HG02852 (cell line): ENCODE data around the gene EGLN1.

Source experiments
- ATAC-seq: cut with Tn5 transposase; IDR thresholded peaks from one replicate; pipeline ENCODE4 v1.9.1; 2021; ENCODE audit warnings: mild to moderate bottlenecking, moderate library complexity; ENCODE audit not compliant: unreplicated experiment

Gene EGLN1

DNA sequence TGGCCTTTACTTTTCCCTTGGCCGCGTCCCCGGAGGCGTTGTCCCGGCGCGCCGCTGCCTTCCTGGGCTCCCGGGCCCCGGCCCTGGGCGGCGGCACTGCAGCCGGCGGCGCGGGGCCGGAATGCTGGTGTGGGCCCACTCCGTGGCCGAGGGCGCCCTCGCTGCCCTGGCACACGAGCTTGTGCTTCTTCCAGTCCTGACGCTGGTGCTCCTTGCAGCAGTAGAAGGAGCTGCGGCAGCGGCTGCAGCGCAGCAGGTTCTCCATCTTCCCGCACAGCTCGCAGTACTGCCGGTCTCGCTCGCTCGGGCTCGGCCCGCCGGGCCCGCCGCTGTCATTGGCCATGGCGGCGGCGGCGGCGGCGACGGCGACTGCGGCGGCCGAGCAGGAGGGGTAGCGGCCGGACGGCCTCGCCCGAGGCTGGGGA, 529 bp downstream of the EGLN1 start:
- peak; percentile 31 for ATAC-seq

DNA sequence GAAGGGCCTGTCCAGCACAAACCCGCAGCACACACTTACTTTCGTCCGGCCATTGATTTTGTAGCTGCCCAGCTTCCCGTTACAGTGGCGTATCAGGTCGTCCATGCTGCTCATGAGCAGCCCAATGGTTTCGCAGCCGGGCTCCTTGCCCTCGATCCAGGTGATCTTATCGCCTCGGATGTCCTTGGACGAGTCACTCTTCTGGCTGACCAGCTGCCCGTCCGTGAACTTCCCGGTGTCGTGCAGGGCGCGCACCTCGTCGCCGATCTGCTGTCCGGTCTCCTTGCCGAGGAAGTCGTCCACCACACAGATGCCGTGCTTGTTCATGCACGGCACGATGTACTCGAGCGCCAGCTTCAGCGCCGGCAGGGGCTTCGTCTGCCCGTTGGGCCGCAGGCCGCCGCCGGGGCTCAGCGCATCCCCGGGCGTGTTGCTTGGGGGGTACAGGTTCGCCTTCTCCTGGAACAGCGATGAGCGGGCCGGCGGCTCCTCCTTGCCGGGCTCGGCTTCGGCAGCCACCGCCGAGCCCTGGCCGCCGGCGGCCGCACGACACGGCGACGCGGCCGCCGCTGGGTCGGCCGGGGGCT, 1.0 kb downstream of the EGLN1 start:
- peak; percentile 10 for ATAC-seq

GRCh38 chr1:231420299-231420958, 1.7 kb downstream of the EGLN1 start:
- ATAC-seq: no peak

- ATAC-seq: no peak
Observed at GRCh38 chr1:231419738-231420298, 2.3 kb downstream of the EGLN1 start.

DNA sequence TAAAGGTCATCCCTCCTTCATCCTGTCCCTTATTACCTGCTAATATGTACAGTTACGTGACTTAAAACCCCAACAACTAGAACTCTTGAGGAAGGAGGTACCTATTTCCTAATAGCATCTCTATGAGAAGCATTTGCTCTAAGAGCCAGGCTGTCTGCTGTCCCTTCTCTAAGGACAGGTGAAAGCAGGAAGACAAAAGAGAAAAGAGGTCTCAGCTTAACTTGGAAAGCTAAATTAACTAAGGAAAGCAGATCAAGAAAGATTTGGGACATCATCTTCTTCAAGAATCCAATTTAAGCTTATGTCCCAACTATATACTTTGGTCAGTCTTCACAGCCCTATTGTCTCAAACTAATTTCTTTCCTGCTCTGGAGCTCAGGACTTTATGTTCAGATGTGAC, 2.9 kb downstream of the EGLN1 start:
- ATAC-seq: no peak

DNA sequence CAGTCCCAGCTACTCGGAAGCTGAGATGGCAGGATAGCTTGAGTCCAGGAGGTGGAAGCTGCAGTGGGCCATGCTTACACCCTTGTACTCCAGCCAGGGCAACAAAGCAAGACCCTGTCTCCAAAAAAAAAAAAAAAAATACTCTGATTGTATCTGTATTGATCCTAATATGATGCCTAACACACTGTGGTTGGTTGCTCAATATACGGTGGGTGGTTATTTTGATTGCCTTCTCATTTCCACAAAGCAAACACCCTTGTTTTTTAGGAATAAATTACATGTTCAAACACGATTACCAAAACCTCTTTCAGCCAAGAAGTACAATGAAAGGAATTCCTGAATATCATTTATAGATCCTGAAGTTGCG, 3.4 kb downstream of the EGLN1 start:
- no peak for ATAC-seq

- no peak for ATAC-seq
Observed at GRCh38 chr1:231418101-231418740, 3.9 kb downstream of the EGLN1 start.

- no peak for ATAC-seq
Observed at GRCh38 chr1:231417513-231417912, 4.6 kb downstream of the EGLN1 start.

GRCh38 chr1:231416901-231417300, 5.2 kb downstream of the EGLN1 start:
- ATAC-seq: no peak

GRCh38 chr1:231415018-231415583, 7.0 kb downstream of the EGLN1 start:
- ATAC-seq: no peak

DNA sequence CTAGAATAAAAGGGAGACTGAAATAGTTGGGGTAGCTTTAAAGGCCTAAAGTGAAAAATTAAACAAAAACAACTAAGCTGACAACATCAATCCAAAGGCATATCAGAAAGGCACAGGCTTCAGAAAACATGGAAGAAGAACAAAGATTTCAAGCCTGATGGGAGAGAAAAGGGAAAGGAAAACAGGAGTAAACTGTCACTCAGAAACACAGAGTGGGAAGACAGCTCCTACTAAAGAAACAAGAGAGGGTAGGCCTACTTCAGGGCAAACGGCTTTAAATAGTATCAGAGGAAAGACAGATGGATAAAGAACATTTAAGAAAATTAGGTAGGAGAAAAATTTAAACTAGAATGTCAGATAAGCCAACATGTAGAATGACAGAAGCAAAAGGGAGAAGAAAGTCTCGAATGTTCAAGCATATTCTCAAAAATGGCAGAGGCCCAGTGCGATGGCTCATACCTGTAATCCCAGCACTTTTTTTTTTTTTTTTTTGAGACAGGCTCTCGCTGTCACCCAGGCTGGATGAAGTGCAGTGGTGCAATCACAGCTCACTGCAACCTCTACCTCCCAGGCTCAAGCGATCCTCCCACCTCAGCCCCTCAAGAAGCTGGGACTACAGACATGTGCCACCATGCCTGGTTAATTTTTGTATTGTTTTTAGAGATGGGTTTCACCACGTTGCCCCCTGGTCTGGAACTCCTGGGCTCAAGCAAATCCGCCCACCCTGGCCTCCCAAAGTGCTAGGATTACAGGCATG, 7.6 kb downstream of the EGLN1 start:
- no peak for ATAC-seq

GRCh38 chr1:231413749-231414082, 8.4 kb downstream of the EGLN1 start:
- no peak for ATAC-seq

DNA sequence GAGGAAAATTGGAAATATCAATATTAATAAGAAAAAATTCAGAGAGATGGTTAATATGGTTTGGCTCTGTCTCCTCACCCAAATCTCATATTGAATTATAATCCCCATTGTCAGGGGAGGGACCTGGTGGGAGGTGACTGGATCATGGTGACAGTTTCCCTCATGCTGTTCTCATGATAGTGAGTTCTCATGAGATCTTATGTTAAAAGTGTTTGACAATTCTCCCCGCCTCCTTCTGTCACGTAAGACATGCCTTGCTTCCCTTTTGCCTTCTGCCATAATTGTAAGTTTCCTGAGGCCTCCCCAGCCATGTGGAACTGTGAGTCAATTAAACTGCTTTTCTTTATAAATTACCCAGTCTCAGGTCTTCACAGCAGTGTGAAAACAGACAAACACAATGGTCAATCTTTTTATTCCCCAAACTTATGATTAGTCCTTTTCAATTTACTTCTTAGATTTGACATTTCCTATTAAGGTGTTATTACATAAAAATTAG, 11.0 kb downstream of the EGLN1 start:
- no peak for ATAC-seq

GRCh38 chr1:231410036-231410612, 12.0 kb downstream of the EGLN1 start:
- no peak for ATAC-seq

GRCh38 chr1:231408528-231409094, 13.5 kb downstream of the EGLN1 start:
- no peak for ATAC-seq

GRCh38 chr1:231407547-231408396, 14.3 kb downstream of the EGLN1 start:
- ATAC-seq: peak; percentile 79

DNA sequence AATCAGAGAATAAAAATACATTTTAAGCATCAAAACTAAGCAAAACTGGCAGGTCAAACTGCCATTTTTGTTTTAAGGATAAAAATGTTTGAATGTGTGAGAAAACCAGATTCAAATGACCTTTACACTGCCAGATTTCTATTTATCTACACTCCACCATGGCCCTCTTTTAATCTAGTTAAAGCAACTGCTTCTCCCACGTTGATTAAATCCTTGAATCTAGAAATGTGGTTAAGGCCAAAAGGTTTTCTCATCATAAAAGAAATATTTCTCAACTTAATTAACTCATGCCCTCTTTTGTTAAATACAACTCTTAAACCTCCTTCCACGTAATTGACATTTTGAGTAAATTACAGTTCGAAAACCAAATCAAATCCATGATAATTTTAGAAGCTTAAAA, 15.0 kb downstream of the EGLN1 start:
- ATAC-seq: no peak

DNA sequence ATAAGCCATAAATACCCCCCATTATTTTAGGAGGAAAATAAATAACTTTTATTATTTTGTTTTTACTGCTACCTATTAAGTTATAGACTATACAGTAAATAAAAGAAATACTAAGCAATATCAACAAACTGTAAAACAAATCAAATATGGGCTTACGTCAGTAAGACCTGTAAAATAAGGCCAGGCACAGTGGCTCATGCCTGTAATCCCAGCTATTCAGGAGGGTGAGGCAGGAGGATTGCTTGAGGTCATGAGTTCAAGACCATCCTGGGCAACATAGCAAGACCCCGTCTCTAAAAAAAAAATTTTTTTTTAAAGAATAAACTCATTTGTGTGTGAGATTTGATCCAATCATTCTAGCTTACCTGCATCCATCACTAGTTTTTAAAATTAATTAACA, 17.8 kb downstream of the EGLN1 start:
- ATAC-seq: no peak

- no peak for ATAC-seq
Observed at GRCh38 chr1:231401478-231401877, 20.6 kb downstream of the EGLN1 start.
